Fibroblast of pulmonary artery (primary cell): ENCODE measurements around the gene ANKRD52.
A peak's percentile ranks its signal among the peaks of the same experiment; 100 is the strongest.

ENCODE experiments used
- DNase-seq: peaks from one replicate; pipeline ENCODE4 v3.0.0-alpha.2; 2010; ENCODE audit warnings: low read depth
- H3K4me3 ChIP-seq: replicated peaks from 2 replicates; pipeline ENCODE4 v1.5.1; 2011; ENCODE audit warnings: low read depth, mild to moderate bottlenecking, control low read depth, low read length, moderate library complexity
- TF ChIP-seq, protein P1 (sequence below): IDR thresholded peaks from 2 replicates; pipeline ENCODE4 v1.5.1; 2011; ENCODE audit warnings: mild to moderate bottlenecking, control low read depth, low read length, inconsistent platforms; ENCODE audit errors: missing control alignments

ANKRD52 gene

DNA sequence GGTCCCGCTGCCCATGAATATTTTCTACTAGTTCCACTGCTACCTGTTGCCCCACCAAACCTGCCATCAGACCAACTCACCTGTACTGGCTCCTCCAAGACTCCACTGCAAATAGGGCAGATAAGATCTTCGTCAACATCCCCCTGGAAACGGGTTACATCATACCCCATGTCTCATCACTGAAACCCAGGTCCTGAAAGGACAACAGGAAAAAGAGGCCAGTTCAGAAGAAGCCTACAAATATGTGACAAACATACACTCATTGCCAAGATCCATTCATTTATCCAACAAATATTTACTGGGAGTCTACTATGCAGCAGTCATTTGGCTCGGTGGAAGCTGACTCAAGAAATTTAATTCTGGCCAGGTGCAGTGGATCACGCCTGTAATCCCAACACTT, 44.3 kb downstream of the ANKRD52 start:
- H3K4me3 ChIP-seq, result no peak overlapping the region
- DNase-seq, result no peak
- TF ChIP-seq, protein P1, sequence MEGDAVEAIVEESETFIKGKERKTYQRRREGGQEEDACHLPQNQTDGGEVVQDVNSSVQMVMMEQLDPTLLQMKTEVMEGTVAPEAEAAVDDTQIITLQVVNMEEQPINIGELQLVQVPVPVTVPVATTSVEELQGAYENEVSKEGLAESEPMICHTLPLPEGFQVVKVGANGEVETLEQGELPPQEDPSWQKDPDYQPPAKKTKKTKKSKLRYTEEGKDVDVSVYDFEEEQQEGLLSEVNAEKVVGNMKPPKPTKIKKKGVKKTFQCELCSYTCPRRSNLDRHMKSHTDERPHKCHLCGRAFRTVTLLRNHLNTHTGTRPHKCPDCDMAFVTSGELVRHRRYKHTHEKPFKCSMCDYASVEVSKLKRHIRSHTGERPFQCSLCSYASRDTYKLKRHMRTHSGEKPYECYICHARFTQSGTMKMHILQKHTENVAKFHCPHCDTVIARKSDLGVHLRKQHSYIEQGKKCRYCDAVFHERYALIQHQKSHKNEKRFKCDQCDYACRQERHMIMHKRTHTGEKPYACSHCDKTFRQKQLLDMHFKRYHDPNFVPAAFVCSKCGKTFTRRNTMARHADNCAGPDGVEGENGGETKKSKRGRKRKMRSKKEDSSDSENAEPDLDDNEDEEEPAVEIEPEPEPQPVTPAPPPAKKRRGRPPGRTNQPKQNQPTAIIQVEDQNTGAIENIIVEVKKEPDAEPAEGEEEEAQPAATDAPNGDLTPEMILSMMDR, result no peak

DNA sequence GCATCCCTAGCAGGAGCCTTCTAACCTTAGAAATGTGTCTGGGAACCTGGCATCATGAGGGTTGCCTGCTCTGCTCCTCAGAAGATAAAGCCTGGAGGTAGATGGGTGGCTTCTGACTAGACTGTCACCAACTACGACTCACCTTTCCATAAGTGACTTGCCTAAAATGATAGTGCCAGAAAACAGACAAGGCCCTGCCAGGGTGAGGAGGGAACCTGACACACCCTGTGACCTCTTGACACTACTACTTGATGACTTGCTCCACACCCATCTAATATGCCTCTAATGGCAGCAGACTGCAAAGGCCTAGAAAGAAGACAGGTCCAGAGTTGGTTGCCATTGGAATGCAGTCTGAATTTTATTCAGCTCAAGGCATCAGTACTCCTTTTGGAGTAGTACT, 45.8 kb downstream of the ANKRD52 start:
- TF ChIP-seq, protein P1, result no peak
- DNase-seq, result no peak

DNA sequence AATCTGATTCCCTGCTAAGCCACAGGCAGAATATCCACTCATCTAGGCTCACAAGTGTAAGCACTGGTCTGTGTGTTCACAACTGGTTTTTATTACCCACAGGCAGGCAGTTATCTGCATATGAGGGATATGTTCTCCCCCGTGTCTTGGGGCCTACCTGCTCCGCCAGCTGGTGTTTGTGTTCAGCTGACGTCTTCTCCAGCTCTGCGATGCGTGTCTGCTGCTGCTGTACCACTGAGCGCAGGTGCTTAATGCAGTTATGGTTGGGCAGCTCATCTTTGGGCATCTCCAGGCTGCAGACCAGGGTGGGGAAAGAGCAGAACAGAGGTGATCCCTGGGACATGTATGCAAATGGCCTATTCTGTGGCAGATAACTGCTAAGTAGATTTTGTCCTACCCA, 50.2 kb downstream of the ANKRD52 start:
- TF ChIP-seq, protein P1, result no peak
- no peak overlapping the region for H3K4me3 ChIP-seq
- no peak for DNase-seq

More for the DNA sequence above, 45.8 kb downstream of the ANKRD52 start:
- no peak overlapping the region for H3K4me3 ChIP-seq

DNA sequence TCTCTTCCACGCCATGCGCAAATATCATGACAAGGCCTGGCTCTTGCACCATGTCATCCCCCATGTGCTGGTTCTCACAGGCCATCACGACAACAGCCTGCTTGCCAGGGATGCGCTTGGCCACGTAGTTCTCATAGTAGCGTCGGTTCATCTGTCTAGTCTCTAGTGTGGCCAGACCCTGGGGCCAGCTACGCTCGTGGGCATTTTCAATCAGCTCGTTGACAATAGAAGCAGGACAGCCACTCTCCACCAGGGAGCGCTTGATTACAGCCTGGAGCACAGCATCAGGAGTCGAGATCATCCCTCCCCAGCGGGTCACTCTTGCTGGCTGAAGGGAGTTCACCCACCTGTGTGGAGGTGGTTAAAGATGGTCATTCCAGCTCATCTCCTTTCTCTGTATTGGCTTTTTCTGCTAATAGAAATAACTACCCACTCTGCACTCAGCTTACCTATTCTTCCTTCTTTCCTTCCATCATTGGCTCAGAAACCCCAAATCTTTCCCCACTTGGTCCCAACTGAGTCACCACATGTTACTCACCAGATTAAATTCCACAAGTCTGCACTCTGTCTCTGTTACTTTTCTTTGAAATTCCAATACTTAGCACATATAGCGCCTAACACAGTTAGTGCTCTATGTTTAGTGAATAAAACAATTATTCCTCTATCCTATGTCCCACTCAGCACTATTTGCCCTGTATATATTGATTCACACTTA, 51.6 kb downstream of the ANKRD52 start:
- TF ChIP-seq, protein P1, result peak; percentile 81
- peak; percentile 71 for DNase-seq
- no peak overlapping the region for H3K4me3 ChIP-seq

DNA sequence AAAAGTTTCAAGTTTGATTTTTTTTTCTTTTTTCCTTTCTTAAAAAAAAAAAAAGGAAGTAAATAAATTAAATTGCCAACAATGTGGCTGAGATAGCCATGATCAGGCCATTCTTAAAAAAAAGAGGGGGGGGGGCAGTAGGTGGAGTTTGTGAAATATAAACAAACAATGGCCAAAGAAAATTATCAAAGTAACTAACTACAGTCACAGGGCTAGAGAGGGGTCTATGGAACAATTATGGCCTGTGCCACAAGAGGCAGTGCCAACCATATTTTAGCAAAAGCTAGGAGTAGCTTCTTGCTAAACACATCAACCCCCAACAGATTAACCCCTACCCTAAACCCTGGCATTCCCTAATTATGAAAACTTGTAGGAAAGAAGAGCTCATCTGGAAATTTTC, 52.7 kb downstream of the ANKRD52 start:
- DNase-seq, result no peak
- TF ChIP-seq, protein P1, result no peak
- H3K4me3 ChIP-seq, result no peak overlapping the region

DNA sequence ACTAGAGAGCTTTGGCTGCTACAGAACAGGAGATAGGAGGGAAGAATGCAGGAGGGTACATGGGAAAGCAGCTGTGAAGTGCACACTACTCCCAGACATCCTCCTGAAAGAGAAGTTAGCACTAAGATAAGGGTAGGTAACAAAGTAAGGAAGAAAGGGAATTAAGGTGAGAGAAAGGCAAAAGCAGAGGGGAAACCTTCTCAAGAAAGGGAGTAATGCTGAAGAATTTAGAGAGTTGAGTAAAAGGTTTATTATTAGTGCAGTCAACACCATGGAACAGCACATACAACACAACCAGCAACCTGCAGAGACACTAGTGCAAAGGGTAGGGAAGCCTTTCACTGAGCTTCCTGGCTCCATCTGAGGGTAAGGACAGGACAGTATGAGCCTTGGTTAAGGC, 53.9 kb downstream of the ANKRD52 start:
- H3K4me3 ChIP-seq, result no peak overlapping the region
- TF ChIP-seq, protein P1, result no peak
- DNase-seq, result no peak

DNA sequence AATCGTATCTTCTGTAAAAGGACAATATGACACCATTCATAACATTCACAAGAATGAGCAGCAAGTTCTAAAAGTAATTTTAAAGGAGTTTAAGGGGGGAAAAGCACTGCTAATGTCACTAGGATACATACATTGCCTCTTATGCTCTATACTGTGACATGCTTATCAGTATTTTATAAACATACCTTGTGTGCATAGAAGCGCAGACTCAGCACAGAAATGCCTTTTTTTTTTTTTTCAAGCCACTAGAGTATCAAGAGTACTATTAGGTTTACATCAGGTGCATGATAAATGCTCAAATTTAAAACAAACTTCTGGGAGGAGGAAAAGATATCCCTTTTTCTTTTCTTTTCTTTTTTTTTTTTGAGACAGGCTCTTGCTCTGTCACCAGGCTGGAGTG, 55.3 kb downstream of the ANKRD52 start:
- TF ChIP-seq, protein P1, result no peak
- H3K4me3 ChIP-seq, result no peak overlapping the region
- DNase-seq, result no peak
